OCI-LY3 (cell line): ENCODE measurements around the gene TGDS.

Source experiments
- H2AFZ ChIP-seq: fragments of 200-600, 300-600 bp; shearing (Covaris generic); 2 replicates; pipeline ENCODE4 v1.6.0; 2014; ENCODE audit warnings: antibody characterized with exemption, low read depth, low read length
- H3K27ac ChIP-seq: fragments of 200-600, 300-600 bp; sonication (generic); 2 replicates; pipeline ENCODE4 v1.5.1; 2014; ENCODE audit warnings: mild to moderate bottlenecking, low read length, moderate library complexity, mixed read lengths
- H3K27me3 ChIP-seq: fragments of 200-600, 300-600 bp; sonication (generic); 2 replicates; pipeline ENCODE4 v1.6.1; 2014; ENCODE audit warnings: low read depth, low read length, mixed read lengths
- H3K36me3 ChIP-seq: fragments of 200-600, 300-600 bp; sonication (generic); replicated peaks from 2 replicates; pipeline ENCODE3; 2014; ENCODE audit warnings: low read depth, low read length, mixed read lengths
- H3K4me1 ChIP-seq: fragments of 300-600, 200-600 bp; sonication (generic); 2 replicates; pipeline ENCODE4 v1.6.1; 2014; ENCODE audit warnings: low read length, mixed read lengths
- H3K4me2 ChIP-seq: fragments of 200-600, 300-600 bp; sonication (generic); 2 replicates; pipeline ENCODE4 v1.6.1; 2014; ENCODE audit warnings: low read length, mixed read lengths
- H3K4me3 ChIP-seq: fragments of 300-600, 200-600 bp; sonication (generic); 2 replicates; pipeline ENCODE4 v1.5.1; 2014; ENCODE audit warnings: antibody characterized with exemption, mild to moderate bottlenecking, low read length, moderate library complexity
- H3K79me2 ChIP-seq: fragments of 300-600, 200-600 bp; shearing (Covaris generic); 2 replicates; pipeline ENCODE4 v1.6.1; 2014; ENCODE audit warnings: mild to moderate bottlenecking, low read length, mixed read lengths
- H3K9ac ChIP-seq: fragments of 300-600, 200-600 bp; shearing (Covaris generic); 2 replicates; pipeline ENCODE4 v1.6.0; 2014; ENCODE audit warnings: mild to moderate bottlenecking, low read length, moderate library complexity
- H3K9me3 ChIP-seq: fragments of 200-600, 300-600 bp; shearing (Covaris generic); 2 replicates; pipeline ENCODE4 v1.6.1; 2014; ENCODE audit warnings: low read length, mixed read lengths; ENCODE audit not compliant: insufficient read depth
- H4K20me1 ChIP-seq: fragments of 200-600, 300-600 bp; sonication (generic); 2 replicates; pipeline ENCODE4 v1.6.1; 2016; ENCODE audit warnings: low read length, mixed read lengths; ENCODE audit not compliant: insufficient read depth
- EZH2phosphoT487 ChIP-seq: fragments of 200-600 bp; shearing (Covaris generic); IDR thresholded peaks from 2 replicates; pipeline ENCODE4 v1.6.1; 2018; ENCODE audit warnings: antibody characterized with exemption, mixed run types, low read depth
- TF ChIP-seq, protein P1 (sequence below): fragments of 200-600, 300-600 bp; sonication (generic); IDR thresholded peaks from 2 replicates; pipeline ENCODE4 v1.5.1; 2014; ENCODE audit warnings: antibody characterized with exemption, low read length, low read depth

The TGDS gene

DNA sequence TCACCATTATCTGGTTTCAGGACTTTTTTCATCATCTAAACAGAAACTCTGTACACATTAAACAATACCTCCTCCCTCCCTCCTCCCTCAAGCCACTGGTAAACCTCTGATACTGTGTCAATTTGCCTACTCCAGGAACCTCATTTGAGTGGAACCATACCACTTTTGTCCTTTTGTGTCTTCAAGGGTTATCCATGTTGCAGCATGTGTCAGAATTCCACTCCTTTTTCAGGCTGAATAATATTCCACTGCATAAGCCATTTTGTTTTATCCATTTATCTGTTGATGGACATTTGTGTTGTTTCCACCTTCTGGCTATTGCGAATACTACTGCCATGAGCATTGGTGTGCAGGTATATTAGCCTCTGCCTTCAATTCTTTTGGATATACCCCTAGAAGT, 27.5 kb downstream of the TGDS start:
- peaks cover 53% of the 10 kb centered on the region for H3K36me3 ChIP-seq
- H3K27ac ChIP-seq, result no peak overlapping the region
- no peak overlapping the region for H3K4me2 ChIP-seq
- no peaks in the 10 kb centered on the region for H3K4me1 ChIP-seq
- H2AFZ ChIP-seq, result no peak overlapping the region
- no peak overlapping the region for H3K9ac ChIP-seq
- no peaks in the 10 kb centered on the region for H3K27me3 ChIP-seq
- no peak overlapping the region for H3K4me3 ChIP-seq
- TF ChIP-seq, protein P1, sequence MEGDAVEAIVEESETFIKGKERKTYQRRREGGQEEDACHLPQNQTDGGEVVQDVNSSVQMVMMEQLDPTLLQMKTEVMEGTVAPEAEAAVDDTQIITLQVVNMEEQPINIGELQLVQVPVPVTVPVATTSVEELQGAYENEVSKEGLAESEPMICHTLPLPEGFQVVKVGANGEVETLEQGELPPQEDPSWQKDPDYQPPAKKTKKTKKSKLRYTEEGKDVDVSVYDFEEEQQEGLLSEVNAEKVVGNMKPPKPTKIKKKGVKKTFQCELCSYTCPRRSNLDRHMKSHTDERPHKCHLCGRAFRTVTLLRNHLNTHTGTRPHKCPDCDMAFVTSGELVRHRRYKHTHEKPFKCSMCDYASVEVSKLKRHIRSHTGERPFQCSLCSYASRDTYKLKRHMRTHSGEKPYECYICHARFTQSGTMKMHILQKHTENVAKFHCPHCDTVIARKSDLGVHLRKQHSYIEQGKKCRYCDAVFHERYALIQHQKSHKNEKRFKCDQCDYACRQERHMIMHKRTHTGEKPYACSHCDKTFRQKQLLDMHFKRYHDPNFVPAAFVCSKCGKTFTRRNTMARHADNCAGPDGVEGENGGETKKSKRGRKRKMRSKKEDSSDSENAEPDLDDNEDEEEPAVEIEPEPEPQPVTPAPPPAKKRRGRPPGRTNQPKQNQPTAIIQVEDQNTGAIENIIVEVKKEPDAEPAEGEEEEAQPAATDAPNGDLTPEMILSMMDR, result no peak
- no peak for TF ChIP-seq EZH2phosphoT487
- H3K9me3 ChIP-seq, result no peaks in the 10 kb centered on the region
- H3K79me2 ChIP-seq, result no peaks in the 10 kb centered on the region
- no peaks in the 10 kb centered on the region for H4K20me1 ChIP-seq

DNA sequence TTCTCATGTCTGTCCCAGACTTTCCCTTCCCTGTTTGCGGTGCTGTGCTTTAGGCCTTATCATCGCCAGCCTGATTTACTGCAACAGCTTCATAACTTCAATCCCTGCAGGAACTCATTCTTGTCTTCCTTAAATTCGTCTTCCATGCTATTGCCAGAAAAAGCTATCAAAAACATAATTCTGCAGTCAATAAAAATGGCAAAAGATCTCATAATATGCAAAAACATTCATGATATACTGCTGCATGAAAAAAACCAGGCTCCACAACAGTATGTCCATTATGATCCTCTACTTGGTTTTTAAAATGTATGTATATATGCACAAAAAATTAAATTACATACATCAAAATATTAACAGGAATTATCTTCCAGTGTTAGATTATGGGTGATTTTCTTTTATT, 28.4 kb downstream of the TGDS start:
- H3K27ac ChIP-seq, result no peak overlapping the region

DNA sequence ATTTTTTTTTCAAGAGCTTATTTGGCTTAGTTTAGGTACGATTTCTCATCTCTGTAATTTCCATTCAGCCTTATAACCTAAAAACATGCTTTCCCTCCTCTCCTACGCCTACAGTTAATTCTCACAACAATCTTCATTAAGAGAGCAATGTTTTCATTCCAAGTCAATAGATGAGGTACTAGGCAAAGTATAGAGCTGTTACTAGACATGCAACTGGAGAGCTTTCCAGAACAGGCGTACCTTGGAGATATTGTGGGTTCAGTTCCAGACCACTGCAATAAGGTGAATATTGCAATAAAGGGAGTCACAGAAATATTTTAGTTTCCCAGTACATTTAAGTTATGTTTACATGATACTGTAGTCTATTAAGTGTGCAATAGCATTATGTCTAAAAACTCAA, 34.8 kb downstream of the TGDS start:
- H3K4me2 ChIP-seq, result no peak overlapping the region
- no peaks in the 10 kb centered on the region for H3K79me2 ChIP-seq
- no peaks in the 10 kb centered on the region for H3K27me3 ChIP-seq
- H4K20me1 ChIP-seq, result no peaks in the 10 kb centered on the region
- H3K4me1 ChIP-seq, result peaks cover 11% of the 10 kb centered on the region
- TF ChIP-seq, protein P1, result no peak
- TF ChIP-seq EZH2phosphoT487, result no peak
- H3K36me3 ChIP-seq, result peaks cover 14% of the 10 kb centered on the region
- H2AFZ ChIP-seq, result no peak overlapping the region
- no peaks in the 10 kb centered on the region for H3K9me3 ChIP-seq
- no peak overlapping the region for H3K27ac ChIP-seq
- no peak overlapping the region for H3K9ac ChIP-seq
- no peak overlapping the region for H3K4me3 ChIP-seq

More for the DNA sequence above, 28.4 kb downstream of the TGDS start:
- H3K79me2 ChIP-seq, result no peaks in the 10 kb centered on the region
- H3K4me1 ChIP-seq, result peaks cover 5% of the 10 kb centered on the region
- H3K9me3 ChIP-seq, result no peaks in the 10 kb centered on the region
- H3K9ac ChIP-seq, result no peak overlapping the region
- H3K4me2 ChIP-seq, result no peak overlapping the region
- no peak overlapping the region for H3K4me3 ChIP-seq
- peaks cover 52% of the 10 kb centered on the region for H3K36me3 ChIP-seq
- H2AFZ ChIP-seq, result no peak overlapping the region
- H4K20me1 ChIP-seq, result no peaks in the 10 kb centered on the region
- no peak for TF ChIP-seq EZH2phosphoT487
- TF ChIP-seq, protein P1, result no peak
- H3K27me3 ChIP-seq, result no peaks in the 10 kb centered on the region

DNA sequence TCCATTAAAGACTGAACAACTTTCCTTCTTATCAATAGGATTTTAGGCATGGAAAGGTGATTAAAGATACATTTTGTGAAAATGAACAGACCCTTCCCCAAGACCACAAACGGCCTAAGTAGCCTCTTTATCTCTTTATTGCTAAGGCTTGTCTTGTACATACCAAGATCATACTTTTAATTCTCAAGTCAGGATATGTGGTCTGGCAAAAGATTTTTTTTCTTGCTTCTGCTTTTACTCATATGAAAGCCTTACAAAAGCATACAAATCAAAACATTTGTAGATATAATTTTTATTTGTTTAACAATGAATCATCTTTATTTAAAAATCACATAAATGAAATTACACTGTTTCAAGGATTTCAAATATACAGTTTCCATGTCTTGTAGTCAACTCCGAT, 35.8 kb downstream of the TGDS start:
- TF ChIP-seq EZH2phosphoT487, result no peak
- TF ChIP-seq, protein P1, result no peak
- H3K4me3 ChIP-seq, result no peak overlapping the region
- no peak overlapping the region for H2AFZ ChIP-seq
- no peak overlapping the region for H3K9ac ChIP-seq
- no peak overlapping the region for H3K27ac ChIP-seq
- H3K9me3 ChIP-seq, result no peaks in the 10 kb centered on the region
- peaks cover 14% of the 10 kb centered on the region for H3K36me3 ChIP-seq
- H3K4me1 ChIP-seq, result peaks cover 11% of the 10 kb centered on the region
- no peaks in the 10 kb centered on the region for H3K27me3 ChIP-seq
- H4K20me1 ChIP-seq, result no peaks in the 10 kb centered on the region
- no peaks in the 10 kb centered on the region for H3K79me2 ChIP-seq
- no peak overlapping the region for H3K4me2 ChIP-seq
